ENCODE data around the gene LOXL1.

Gene LOXL1

DNA sequence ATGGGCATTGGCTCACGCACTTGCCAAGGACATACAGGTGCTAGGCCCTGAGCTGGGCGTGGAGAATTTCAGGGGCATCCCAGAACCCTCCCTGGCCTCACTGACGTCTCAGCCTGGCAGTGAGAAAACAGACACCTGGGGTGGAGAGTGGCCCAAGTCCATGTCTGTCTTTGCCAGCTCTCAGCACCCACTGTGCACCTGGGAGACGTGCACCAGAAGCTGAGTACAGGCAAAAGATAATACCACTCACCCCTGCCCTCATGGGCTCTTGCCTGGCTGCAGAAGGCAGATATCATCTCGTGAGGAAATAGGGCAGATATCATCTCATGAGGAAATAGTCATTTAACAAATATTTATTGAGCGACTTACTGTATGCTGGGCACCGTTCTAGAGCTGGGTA lies 8.0 kb downstream of the LOXL1 start:
- Histone ChIP-seq H3K27ac (ENCODE audit: low read length) (no peak overlapping the region), H3K79me2 (ENCODE audit: insufficient read depth, low read length) (no peaks in the 10 kb centered on the region), H3K4me1 (ENCODE audit: insufficient read depth, low read length) (no peaks in the 10 kb centered on the region), H3K4me3 (ENCODE audit: low read depth in 1 of 2, low read length in 2 of 2) (no peak overlapping the region), H4K20me1 (ENCODE audit: insufficient read depth, low read length) (no peaks in the 10 kb centered on the region), H3K4me2 (ENCODE audit: insufficient read depth, low read length) (no peak overlapping the region), H3K36me3 (ENCODE audit: insufficient read depth, low read length) (no peaks in the 10 kb centered on the region), H3K9me3 (ENCODE audit: insufficient read depth, low read length, severe bottlenecking) (no peaks in the 10 kb centered on the region), H3K27me3 (ENCODE audit: insufficient read depth, low read length, poor library complexity) (peaks cover 2% of the 10 kb centered on the region), H3K9ac (ENCODE audit: low read depth, low read length) (no peak overlapping the region), H2AFZ (ENCODE audit: low read depth, low read length) (no peak overlapping the region)
- TF ChIP-seq, protein P1, sequence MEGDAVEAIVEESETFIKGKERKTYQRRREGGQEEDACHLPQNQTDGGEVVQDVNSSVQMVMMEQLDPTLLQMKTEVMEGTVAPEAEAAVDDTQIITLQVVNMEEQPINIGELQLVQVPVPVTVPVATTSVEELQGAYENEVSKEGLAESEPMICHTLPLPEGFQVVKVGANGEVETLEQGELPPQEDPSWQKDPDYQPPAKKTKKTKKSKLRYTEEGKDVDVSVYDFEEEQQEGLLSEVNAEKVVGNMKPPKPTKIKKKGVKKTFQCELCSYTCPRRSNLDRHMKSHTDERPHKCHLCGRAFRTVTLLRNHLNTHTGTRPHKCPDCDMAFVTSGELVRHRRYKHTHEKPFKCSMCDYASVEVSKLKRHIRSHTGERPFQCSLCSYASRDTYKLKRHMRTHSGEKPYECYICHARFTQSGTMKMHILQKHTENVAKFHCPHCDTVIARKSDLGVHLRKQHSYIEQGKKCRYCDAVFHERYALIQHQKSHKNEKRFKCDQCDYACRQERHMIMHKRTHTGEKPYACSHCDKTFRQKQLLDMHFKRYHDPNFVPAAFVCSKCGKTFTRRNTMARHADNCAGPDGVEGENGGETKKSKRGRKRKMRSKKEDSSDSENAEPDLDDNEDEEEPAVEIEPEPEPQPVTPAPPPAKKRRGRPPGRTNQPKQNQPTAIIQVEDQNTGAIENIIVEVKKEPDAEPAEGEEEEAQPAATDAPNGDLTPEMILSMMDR (IDR thresholded peaks at IDR 0.05; ENCODE audit: borderline replicate concordance, extremely low read depth, low read length, poor library complexity, severe bottlenecking): no peak
- no peak for TF ChIP-seq EZH2 (IDR thresholded peaks at IDR 0.05; ENCODE audit: borderline replicate concordance, low read depth, low read length, severe bottlenecking)
- ATAC-seq (ENCODE audit: insufficient read depth, low read depth): no peak
- DNase-seq: no peak

DNA sequence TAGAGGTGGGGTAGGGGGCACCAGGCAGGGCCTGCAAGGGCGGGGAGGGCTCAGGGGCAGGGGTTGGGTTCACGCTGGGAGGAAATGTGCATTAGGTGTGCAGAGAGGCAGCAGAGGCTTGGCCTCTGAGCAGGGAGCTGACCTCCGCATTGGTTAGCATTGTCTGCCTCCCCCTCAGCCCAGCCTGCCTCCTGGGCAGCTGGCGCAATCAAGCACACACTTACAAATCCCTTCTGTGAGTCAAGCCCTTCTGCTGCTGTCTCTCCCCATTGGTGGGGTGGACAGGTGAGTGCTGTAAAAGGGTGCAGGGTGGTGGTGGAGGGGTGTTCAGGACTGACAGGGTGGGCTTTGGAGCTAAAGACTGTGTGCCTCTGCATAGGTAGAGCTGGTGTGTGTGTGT lies 9.3 kb downstream of the LOXL1 start:
- TF ChIP-seq EZH2 (IDR thresholded peaks at IDR 0.05; ENCODE audit: borderline replicate concordance, low read depth, low read length, severe bottlenecking): no peak
- TF ChIP-seq, protein P1 (IDR thresholded peaks at IDR 0.05; ENCODE audit: borderline replicate concordance, extremely low read depth, low read length, poor library complexity, severe bottlenecking): no peak
- H2AFZ ChIP-seq (ENCODE audit: low read depth, low read length): no peak overlapping the region
- ATAC-seq (ENCODE audit: insufficient read depth, low read depth) (no peak), DNase-seq (no peak)
- no peaks in the 10 kb centered on the region for H3K36me3 ChIP-seq (ENCODE audit: insufficient read depth, low read length)
- H3K27me3 ChIP-seq (ENCODE audit: insufficient read depth, low read length, poor library complexity): peaks cover 2% of the 10 kb centered on the region
- no peaks in the 10 kb centered on the region for H3K79me2 ChIP-seq (ENCODE audit: insufficient read depth, low read length)
- no peaks in the 10 kb centered on the region for H4K20me1 ChIP-seq (ENCODE audit: insufficient read depth, low read length)
- no peak overlapping the region for H3K4me3 ChIP-seq (ENCODE audit: low read depth in 1 of 2, low read length in 2 of 2)
- H3K4me1 ChIP-seq (ENCODE audit: insufficient read depth, low read length): no peaks in the 10 kb centered on the region
- H3K4me2 ChIP-seq (ENCODE audit: insufficient read depth, low read length): no peak overlapping the region
- no peak overlapping the region for H3K27ac ChIP-seq (ENCODE audit: low read length)
- no peak overlapping the region for H3K9ac ChIP-seq (ENCODE audit: low read depth, low read length)
- H3K9me3 ChIP-seq (ENCODE audit: insufficient read depth, low read length, severe bottlenecking): no peaks in the 10 kb centered on the region

DNA sequence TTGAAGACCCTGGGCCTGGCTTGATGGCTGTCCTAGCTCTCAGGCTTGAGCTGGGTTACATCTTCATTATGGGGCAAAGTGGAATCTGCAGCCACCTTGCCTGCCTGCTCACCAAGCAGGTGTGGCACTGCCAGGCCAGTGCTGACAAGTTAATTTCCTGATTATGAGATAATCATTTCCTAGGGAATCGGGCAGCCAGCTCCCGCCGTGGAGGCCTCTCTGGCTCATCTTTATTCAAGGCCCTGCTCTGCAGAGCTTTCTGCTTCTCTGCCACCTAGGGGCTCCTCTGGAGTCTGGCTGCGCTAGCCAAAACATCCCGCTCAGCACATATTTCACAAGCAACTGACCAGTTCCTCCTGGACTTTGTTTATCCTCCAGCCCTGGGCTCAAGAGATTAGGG lies 9.9 kb downstream of the LOXL1 start:
- peaks cover 2% of the 10 kb centered on the region for H3K27me3 ChIP-seq (ENCODE audit: insufficient read depth, low read length, poor library complexity)
- no peak overlapping the region for H2AFZ ChIP-seq (ENCODE audit: low read depth, low read length)
- H3K4me3 ChIP-seq (ENCODE audit: low read depth in 1 of 2, low read length in 2 of 2): no peak overlapping the region
- H3K36me3 ChIP-seq (ENCODE audit: insufficient read depth, low read length): no peaks in the 10 kb centered on the region
- TF ChIP-seq EZH2 (IDR thresholded peaks at IDR 0.05; ENCODE audit: borderline replicate concordance, low read depth, low read length, severe bottlenecking): no peak
- TF ChIP-seq, protein P1 (IDR thresholded peaks at IDR 0.05; ENCODE audit: borderline replicate concordance, extremely low read depth, low read length, poor library complexity, severe bottlenecking): no peak
- no peaks in the 10 kb centered on the region for H4K20me1 ChIP-seq (ENCODE audit: insufficient read depth, low read length)
- H3K9me3 ChIP-seq (ENCODE audit: insufficient read depth, low read length, severe bottlenecking): no peaks in the 10 kb centered on the region
- H3K9ac ChIP-seq (ENCODE audit: low read depth, low read length): no peak overlapping the region
- no peaks in the 10 kb centered on the region for H3K4me1 ChIP-seq (ENCODE audit: insufficient read depth, low read length)
- no peaks in the 10 kb centered on the region for H3K79me2 ChIP-seq (ENCODE audit: insufficient read depth, low read length)
- ATAC-seq (ENCODE audit: insufficient read depth, low read depth) (no peak), DNase-seq (no peak)
- no peak overlapping the region for H3K4me2 ChIP-seq (ENCODE audit: insufficient read depth, low read length)
- H3K27ac ChIP-seq (ENCODE audit: low read length): no peak overlapping the region
